ENCODE measurements around the gene INPP4B.

The INPP4B gene

GRCh38 chr4:142281999-142282398, 564.1 kb downstream of the INPP4B start:
- no peak for DNase-seq

- no peak for DNase-seq
Observed at GRCh38 chr4:142278663-142279062, 567.4 kb downstream of the INPP4B start.

GRCh38 chr4:142278171-142278570, 567.9 kb downstream of the INPP4B start:
- no peak for DNase-seq

- DNase-seq, result no peak
Observed at GRCh38 chr4:142274137-142274536, 572.0 kb downstream of the INPP4B start.

GRCh38 chr4:142272452-142272851, 573.6 kb downstream of the INPP4B start:
- no peak for DNase-seq

- no peak for DNase-seq
Observed at GRCh38 chr4:142271832-142272231, 574.3 kb downstream of the INPP4B start.

- DNase-seq, result no peak
Observed at GRCh38 chr4:142267101-142267500, 579.0 kb downstream of the INPP4B start.

- DNase-seq, result no peak
Observed at GRCh38 chr4:142265946-142266345, 580.2 kb downstream of the INPP4B start.

GRCh38 chr4:142265536-142265935, 580.6 kb downstream of the INPP4B start:
- no peak for DNase-seq

- no peak for DNase-seq
Observed at GRCh38 chr4:142264961-142265360, 581.1 kb downstream of the INPP4B start.

- no peak for DNase-seq
Observed at GRCh38 chr4:142262956-142263355, 583.1 kb downstream of the INPP4B start.

- DNase-seq, result no peak
Observed at GRCh38 chr4:142248946-142249345, 597.2 kb downstream of the INPP4B start.

- no peak for DNase-seq
Observed at GRCh38 chr4:142243255-142243654, 602.8 kb downstream of the INPP4B start.

- DNase-seq, result no peak
Observed at GRCh38 chr4:142242156-142242555, 603.9 kb downstream of the INPP4B start.

- DNase-seq, result no peak
Observed at GRCh38 chr4:142238589-142238988, 607.5 kb downstream of the INPP4B start.

- DNase-seq, result no peak
Observed at GRCh38 chr4:142236268-142236667, 609.8 kb downstream of the INPP4B start.

GRCh38 chr4:142231787-142232186, 614.3 kb downstream of the INPP4B start:
- no peak for DNase-seq

- no peak for DNase-seq
Observed at GRCh38 chr4:142230991-142231390, 615.1 kb downstream of the INPP4B start.

- no peak for DNase-seq
Observed at GRCh38 chr4:142226014-142226413, 620.1 kb downstream of the INPP4B start.

- no peak for DNase-seq
Observed at GRCh38 chr4:142222127-142222526, 624.0 kb downstream of the INPP4B start.

GRCh38 chr4:142218726-142219125, 627.4 kb downstream of the INPP4B start:
- no peak for DNase-seq

GRCh38 chr4:142211444-142211843, 634.7 kb downstream of the INPP4B start:
- DNase-seq, result no peak

GRCh38 chr4:142203505-142203904, 642.6 kb downstream of the INPP4B start:
- no peak for DNase-seq

- DNase-seq, result no peak
Observed at GRCh38 chr4:142202404-142203332, 643.4 kb downstream of the INPP4B start.

- DNase-seq, result no peak
Observed at GRCh38 chr4:142201041-142201440, 645.1 kb downstream of the INPP4B start.
